NOMO-1 treated with DMSO at 0.1 percent for 48 hours (cell line): ENCODE measurements around the gene CASQ1.
A peak's percentile ranks its signal among the peaks of the same experiment; 100 is the strongest.

Experiments
- DNase-seq: peaks from one replicate; lab custom pipeline; 2025; ENCODE audit not compliant: unreplicated experiment; lab: John Stamatoyannopoulos, UW

The CASQ1 gene

GRCh38 chr1:160168016-160168415, 22.4 kb upstream of the CASQ1 start:
- DNase-seq, result no peak

- DNase-seq, result no peak
Measured at GRCh38 chr1:160168609-160169369, 21.6 kb upstream of the CASQ1 start.

- DNase-seq, result peak; percentile 43
Measured at GRCh38 chr1:160169553-160170399, 20.6 kb upstream of the CASQ1 start.

- no peak for DNase-seq
Measured at GRCh38 chr1:160171354-160171753, 19.0 kb upstream of the CASQ1 start.

- DNase-seq, result no peak
Measured at GRCh38 chr1:160171980-160172379, 18.4 kb upstream of the CASQ1 start.

GRCh38 chr1:160177231-160177630, 13.1 kb upstream of the CASQ1 start:
- no peak for DNase-seq

- no peak for DNase-seq
Measured at GRCh38 chr1:160177667-160178066, 12.7 kb upstream of the CASQ1 start.

- no peak for DNase-seq
Measured at GRCh38 chr1:160178731-160179130, 11.6 kb upstream of the CASQ1 start.

- no peak for DNase-seq
Measured at GRCh38 chr1:160179336-160179735, 11.0 kb upstream of the CASQ1 start.

- DNase-seq, result no peak
Measured at GRCh38 chr1:160186246-160186645, 4.1 kb upstream of the CASQ1 start.

- DNase-seq, result no peak
Measured at GRCh38 chr1:160186729-160187128, 3.6 kb upstream of the CASQ1 start.

GRCh38 chr1:160187407-160187806, 3.0 kb upstream of the CASQ1 start:
- no peak for DNase-seq

- no peak for DNase-seq
Measured at GRCh38 chr1:160188341-160188740, 2.0 kb upstream of the CASQ1 start.

GRCh38 chr1:160191756-160192155, 1.4 kb downstream of the CASQ1 start:
- no peak for DNase-seq

GRCh38 chr1:160192234-160192633, 1.9 kb downstream of the CASQ1 start:
- DNase-seq, result no peak

- DNase-seq, result peak; percentile 62
Measured at GRCh38 chr1:160193091-160193819, 2.9 kb downstream of the CASQ1 start.

GRCh38 chr1:160193832-160194736, 3.7 kb downstream of the CASQ1 start:
- DNase-seq, result no peak

GRCh38 chr1:160194737-160195059, 4.3 kb downstream of the CASQ1 start:
- no peak for DNase-seq

- DNase-seq, result no peak
Measured at GRCh38 chr1:160196143-160196542, 5.8 kb downstream of the CASQ1 start.

GRCh38 chr1:160197231-160197630, 6.9 kb downstream of the CASQ1 start:
- DNase-seq, result no peak

GRCh38 chr1:160200786-160201185, 10.4 kb downstream of the CASQ1 start:
- DNase-seq, result peak; percentile 11
